HG03025 (cell line): ENCODE data around the gene ZNF280D.
"Not testable (repeated sequence)": the region's sequence is repeated elsewhere in the genome, so short reads cannot be mapped to it uniquely, and the experiment has no call there.

ENCODE experiments used
- ATAC-seq: cut with Tn5 transposase; IDR thresholded peaks from one replicate; pipeline ENCODE4 v1.9.1; 2021; ENCODE audit warnings: mild to moderate bottlenecking, moderate library complexity; ENCODE audit not compliant: unreplicated experiment, low FRiP score

ZNF280D gene

GRCh38 chr15:56719774-56720555 lies 13.3 kb downstream of the ZNF280D start:
- ATAC-seq = no peak

GRCh38 chr15:56719021-56719612 lies 14.2 kb downstream of the ZNF280D start:
- ATAC-seq = no peak

- ATAC-seq = no peak
These were observed 14.7 kb downstream of the ZNF280D start for GRCh38 chr15:56718560-56718959.

DNA sequence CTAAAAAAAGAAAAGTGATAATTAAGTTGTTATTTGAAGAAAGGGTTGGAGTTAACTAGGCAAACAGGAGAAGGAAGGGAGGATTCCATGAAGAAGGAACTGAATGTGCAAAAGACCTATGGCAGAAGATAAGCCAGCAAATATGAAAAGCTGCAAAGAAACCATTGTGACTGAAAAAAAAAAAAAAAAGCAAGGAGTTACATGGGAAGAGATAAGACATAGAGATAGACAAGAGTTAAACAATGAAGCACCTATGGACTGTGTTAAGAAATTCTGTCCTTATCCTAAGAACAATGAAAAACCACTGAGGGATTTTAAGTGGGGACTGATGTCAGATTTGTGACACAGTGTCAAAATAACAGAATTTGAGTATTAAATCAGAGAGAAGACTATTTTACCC lies 17.0 kb downstream of the ZNF280D start:
- ATAC-seq = no peak

DNA sequence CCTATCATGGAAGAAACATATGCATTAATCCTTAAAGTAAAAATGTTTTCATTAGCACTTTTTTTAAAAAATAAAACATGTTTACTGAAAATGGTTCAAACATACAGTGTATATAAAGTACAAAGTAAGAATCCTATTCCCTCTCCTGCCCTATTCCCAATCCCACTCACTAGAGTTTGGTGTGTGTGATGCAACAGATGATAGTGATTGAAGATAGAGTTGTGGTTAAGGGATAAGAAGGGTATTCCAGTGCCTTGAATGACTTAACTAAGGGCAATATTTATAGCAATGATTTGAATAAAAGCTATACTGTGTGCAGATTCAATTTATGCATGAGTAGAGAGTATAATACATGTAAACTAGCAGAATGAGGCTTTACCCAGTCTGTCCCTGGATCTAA lies 18.1 kb downstream of the ZNF280D start:
- ATAC-seq = no peak

- not testable (repeated sequence) for ATAC-seq
These were observed 23.8 kb downstream of the ZNF280D start for GRCh38 chr15:56709502-56709901.

DNA sequence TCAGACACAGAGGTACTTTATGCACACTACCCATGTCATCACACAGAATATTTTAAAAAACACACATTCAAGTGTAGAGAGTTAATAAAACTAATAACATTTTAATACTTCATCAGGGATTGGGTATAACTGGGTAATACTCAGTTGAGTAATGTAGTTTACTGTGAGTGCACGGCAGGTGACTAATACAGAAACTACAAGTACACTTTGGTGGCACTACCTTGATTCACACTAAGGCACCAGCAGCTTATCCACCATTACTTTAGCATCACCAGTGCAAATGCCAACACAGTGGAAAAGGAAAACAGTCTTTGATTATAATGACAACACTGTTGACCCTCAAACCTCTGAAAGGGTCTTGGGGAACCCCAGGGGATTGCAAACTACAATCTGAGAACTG lies 33.6 kb downstream of the ZNF280D start:
- no peak for ATAC-seq

- ATAC-seq = no peak
These were observed 35.0 kb downstream of the ZNF280D start for GRCh38 chr15:56698270-56698669.

- no peak for ATAC-seq
These were observed 39.5 kb downstream of the ZNF280D start for GRCh38 chr15:56693761-56694160.

- no peak for ATAC-seq
These were observed 42.6 kb downstream of the ZNF280D start for GRCh38 chr15:56690733-56691132.

- no peak for ATAC-seq
These were observed 49.4 kb downstream of the ZNF280D start for GRCh38 chr15:56683908-56684307.

- no peak for ATAC-seq
These were observed 52.2 kb downstream of the ZNF280D start for GRCh38 chr15:56681113-56681512.

DNA sequence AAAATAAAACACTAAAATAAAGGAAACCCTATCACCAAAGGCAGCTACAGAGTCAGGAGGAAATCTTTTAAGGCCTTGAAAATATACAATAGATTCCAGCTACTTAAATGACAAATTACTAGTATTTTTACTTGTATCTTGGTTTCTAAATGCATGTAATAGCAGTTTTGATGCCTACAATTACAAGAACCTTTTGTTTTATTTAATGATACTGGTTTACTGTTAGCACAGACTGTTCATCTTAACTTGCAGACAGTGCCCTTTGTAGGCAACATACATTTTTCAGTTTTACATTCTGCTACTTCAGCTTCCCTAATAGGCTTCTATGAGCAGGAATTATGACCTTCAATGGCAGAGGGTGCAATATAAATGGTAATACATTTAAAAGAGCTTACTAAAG lies 54.1 kb downstream of the ZNF280D start:
- ATAC-seq = no peak

- ATAC-seq = no peak
These were observed 54.7 kb downstream of the ZNF280D start for GRCh38 chr15:56678571-56678970.

DNA sequence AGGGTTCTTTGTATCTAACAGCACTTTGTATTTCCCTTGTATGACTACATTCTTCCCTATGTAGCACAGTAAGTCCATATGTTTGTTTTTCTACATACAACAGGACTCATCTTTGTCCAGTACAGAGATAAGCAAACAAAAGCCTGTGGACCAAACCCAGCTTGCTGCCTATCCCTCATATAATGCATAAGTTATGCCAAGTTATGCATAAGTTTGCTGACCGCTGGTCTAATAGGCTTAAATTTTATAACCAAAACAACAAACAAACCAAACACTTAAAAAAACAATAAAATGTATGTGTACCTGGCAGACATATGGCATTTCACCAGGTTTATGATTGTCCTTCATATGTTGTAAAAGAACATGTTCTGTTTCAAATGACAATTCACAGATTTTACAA lies 56.0 kb downstream of the ZNF280D start:
- ATAC-seq = no peak

GRCh38 chr15:56675930-56676329 lies 57.4 kb downstream of the ZNF280D start:
- no peak for ATAC-seq

DNA sequence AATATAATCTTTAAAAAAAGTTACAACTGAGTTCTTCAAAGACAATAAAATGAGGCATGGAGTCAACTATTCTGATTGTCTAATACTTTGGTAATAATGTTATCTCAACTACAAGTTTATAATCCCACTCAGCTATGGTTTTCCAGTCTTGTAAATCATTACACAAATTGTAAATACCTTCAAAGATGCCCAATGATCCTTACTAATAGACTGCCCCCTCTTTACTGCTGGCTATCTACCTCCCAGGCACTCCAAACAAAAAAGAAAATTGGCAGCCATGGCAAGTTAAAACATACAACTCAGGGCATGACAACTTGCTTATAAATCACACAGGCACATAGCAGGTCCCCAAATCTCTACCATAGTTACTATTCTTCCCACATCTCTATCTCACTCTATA lies 58.5 kb downstream of the ZNF280D start:
- ATAC-seq = no peak

DNA sequence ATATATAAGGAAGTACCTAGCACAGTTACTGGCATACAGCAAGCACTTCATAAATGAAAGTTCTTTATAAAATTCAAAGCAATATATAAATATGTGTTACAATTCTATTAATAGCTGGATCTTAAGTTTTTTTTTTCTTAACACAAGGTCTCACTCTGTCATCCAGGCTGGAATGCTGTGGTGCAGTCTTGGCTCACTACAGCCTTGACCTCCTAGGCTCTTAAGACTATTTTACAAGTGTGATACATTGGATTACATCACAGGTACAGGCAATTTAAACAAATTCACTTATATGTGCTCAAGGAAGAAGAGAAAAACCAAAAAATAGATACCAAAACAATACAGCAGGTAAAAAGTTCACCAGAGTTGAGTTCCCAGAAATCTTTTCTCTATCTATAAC lies 60.6 kb downstream of the ZNF280D start:
- no peak for ATAC-seq

DNA sequence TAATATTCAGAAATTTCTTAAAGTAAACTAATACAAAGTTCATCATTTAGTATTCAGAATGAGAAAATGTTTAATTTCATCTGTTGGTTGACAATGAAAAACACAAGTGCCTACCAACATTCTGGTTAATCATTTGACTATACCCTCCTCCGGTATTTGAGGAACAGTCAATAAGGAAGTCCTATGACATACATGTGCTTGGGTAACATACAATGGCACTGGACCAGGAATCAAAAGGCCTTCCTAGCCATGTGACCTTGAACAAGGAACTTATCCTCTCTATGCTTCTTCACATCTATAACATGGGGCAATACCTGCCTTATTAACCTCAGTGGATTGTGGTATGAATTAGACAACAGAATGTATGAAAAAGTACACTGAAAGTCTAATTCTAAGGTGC lies 65.8 kb downstream of the ZNF280D start:
- no peak for ATAC-seq

DNA sequence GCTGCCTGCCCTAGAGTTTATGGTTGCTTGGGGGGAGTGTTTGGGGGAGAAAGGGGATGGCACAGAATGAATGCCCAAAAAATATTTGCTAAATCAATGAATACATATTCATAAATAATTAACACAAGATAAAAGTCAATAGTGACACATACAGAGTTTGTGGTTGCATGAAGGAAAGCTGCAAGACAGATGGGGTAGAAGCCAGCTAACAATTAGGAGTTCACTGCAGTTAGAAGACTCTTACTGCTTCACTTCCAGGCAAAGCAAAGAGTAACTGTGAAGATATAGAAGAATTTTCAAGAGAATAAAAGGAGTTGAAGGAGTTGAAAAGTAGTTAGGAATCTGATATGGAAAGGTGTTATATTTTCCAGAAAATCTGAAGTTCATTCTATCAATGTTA lies 72.4 kb downstream of the ZNF280D start:
- no peak for ATAC-seq

- ATAC-seq = no peak
These were observed 74.1 kb downstream of the ZNF280D start for GRCh38 chr15:56659197-56659596.

GRCh38 chr15:56654624-56655023 lies 78.7 kb downstream of the ZNF280D start:
- no peak for ATAC-seq
